HG02798 (cell line): ENCODE results near the gene TIAM2.

Source experiments
- ATAC-seq: cut with Tn5 transposase; IDR thresholded peaks from one replicate; pipeline ENCODE4 v1.9.1; 2021; ENCODE audit warnings: mild to moderate bottlenecking; ENCODE audit not compliant: unreplicated experiment, poor library complexity

TIAM2 gene

GRCh38 chr6:155185544-155185943 lies 190.4 kb downstream of the TIAM2 start:
- no peak for ATAC-seq

DNA sequence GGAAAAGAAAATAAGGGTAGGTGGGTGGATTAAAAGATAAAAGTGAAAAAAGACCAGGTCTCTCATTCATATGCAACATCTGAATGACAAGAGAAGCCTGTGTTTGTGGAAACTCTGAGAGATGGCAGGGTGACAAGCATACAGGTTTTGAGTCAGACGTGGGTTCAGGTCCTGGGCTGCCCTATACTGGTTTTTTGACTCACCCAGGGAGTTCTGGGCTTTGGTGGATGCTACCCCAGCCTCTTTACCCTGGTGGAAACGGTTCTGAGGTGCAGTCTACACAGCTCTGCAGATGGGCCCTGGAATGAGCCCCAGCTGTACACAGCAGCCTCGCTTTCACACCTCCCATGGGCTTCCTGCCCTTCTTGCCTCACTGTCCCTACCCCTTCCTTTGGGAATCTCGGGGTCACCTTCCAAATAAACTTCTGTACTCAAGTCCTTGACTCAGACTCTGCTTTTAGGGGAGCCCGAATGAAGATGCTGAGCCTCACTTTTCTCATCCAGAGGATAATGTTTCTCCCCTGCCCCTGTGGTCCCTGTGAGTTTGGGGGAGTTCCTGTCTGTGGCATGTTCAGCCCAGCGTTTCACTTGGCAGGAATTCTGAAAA lies 191.0 kb downstream of the TIAM2 start:
- ATAC-seq = no peak

DNA sequence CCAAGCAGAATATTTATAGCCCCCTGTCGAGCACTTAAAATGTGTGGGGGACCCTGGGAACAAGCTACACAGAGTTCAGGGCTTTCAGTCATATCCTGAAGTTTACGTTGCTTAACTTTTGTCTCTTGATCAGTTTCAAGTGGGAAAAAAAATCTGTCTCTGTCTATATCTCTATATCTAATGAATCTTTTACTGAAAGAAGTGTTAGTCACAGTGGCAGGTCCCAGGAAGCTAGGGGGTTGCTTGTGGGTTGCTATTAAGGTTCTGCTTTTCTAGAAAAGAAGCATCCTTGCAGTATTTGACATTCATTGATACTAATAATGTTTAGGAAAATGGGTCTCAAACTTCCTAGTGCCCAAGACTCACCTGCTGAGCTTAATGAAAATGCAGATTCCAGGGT lies 192.0 kb downstream of the TIAM2 start:
- no peak for ATAC-seq

DNA sequence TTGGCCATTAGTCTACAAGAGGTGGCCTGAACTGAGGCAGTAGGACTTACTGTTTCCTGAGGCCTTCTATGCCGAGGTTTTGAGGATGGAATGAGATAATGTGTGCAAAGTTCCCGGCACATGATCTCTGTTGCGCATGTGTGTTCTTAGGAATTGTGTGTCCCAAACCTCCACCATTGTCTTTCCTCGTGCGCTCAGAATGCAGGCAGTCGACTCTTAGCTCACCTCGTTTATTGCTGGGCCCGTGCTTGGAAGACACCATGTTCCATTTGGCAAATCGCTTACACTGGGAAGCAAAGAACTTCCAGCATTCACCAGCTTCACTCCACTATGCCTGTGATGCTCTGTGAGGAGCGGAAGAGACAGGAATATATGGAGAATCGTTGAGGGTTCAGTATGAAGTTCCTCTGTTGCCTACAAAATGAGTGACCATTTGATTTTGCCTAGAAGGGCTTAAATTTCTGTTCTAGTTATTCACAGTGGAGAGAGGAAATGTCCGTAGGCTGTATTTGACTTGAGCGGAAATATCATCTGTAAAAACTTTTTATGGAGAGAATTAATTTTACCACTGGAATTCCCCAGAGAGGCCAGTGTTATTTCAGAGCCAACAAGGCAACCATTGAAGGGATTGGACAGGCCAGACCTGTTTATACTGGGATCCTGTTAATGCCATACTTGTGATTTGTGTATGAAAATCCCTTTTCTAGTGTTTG lies 193.0 kb downstream of the TIAM2 start:
- no peak for ATAC-seq

DNA sequence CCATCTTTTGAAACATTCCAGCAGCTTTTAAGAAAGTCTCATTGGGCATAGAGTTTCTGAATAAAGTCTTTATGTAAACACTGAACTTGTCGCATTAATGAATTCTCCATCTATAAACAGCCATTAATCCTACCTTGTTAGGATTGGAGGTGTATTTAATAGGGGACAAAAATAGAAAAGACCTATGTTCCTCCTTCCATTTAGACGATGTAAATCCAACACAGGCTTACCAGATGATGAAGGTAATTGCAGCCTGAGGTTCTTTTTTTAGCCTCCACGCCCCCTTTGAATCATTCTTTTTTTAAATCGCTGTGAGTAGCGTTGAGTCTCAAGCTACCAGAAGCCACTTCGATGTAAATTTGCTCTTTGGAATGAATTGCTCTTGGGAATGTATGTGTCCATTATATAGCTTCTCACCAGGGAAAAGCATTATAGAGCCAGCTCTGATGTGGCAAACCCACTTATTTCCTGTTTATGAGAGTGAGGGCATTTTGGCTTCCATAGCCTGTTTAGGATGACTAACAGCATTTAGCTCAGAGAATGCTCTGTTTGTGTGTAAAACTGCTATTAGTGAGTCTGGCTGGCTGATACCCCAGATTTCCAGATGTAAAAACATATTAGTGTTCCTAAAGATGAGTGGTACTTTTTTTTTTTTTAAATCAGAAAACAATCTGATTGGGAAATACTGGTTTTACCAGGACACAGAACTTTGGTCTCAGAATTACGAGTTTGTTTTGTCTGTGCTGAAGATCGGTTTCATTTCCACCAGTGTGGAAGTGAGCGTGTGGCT lies 193.8 kb downstream of the TIAM2 start:
- no peak for ATAC-seq

GRCh38 chr6:155190677-155191076 lies 195.6 kb downstream of the TIAM2 start:
- no peak for ATAC-seq

- ATAC-seq = no peak
Observed at GRCh38 chr6:155193526-155193925, 198.4 kb downstream of the TIAM2 start.

GRCh38 chr6:155194399-155194798 lies 199.3 kb downstream of the TIAM2 start:
- no peak for ATAC-seq

DNA sequence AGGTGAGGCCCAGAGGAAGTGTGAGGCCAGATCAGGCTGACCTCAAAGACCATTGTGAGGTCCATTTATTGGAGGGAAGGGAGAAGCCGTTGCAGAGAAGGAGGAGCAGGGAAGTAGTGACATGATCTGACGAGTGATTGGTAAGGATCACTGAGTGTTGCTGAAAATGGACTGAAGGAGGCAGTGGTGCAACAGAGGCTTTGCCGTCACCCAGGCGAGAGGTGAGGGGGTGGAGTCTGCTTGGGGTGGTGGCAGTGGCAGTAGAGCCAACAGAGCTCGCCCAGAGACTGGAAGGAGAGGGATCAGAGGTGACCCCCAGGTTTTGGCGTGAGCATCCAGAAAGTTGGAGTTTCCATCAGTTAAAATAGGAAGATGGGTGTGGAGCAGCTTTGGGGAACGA lies 200.8 kb downstream of the TIAM2 start:
- ATAC-seq = no peak

GRCh38 chr6:155196911-155197310 lies 201.8 kb downstream of the TIAM2 start:
- no peak for ATAC-seq

DNA sequence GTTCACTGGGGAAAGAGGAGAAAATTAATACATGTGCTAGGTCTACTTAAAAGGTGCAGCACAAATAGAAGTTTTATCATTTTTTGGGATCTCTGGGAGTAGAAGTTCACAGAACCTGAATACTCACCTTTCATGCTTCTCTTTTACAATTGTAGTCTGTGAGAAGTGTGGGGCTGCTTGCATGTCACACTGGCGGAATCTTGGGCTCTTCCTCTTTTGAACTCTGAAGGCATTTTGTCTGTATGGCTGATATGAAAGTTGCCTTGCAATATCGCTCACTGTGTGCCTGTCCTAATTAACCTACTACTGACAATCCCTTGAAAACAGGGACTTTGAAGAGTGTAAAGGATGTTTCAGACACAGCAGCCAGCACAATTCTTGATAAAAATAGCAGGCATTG lies 202.8 kb downstream of the TIAM2 start:
- ATAC-seq = no peak

- ATAC-seq = peak; percentile 69
Observed at GRCh38 chr6:155200012-155200411, 204.9 kb downstream of the TIAM2 start.

DNA sequence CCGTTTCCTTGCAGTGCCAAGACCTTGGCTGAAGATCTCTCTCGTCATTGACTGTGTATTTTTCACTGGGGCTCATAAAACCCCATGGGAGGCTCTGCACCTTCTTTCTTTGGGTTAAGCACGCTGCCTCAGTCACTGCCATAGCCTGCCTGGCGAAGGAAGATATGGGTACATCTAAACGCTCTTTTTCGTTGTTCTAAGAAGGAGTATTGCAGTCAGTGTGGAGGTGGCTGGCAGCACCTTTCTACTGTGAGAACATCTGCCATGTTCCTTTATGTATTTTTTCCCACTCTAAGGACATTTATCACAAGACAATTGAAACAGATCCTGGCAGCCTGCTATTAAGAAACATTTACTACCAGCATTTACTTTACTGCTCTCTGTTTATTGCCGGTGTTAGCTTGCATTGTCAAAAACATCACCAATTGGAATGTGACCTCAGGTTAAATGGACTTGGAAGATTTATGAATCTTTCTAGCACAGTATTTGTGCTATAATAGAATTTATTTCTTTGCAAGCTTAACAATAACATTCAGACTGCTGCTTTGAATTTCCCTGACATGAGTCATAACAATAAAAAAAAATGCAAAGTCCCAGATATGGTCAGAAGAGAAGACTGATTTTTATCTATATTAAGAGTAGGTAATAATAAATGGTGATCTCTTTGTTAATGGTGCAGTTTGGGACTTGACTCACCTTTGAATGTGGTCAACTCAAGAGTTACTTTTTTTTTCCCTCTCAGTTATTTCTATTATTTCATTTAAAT lies 206.5 kb downstream of the TIAM2 start:
- ATAC-seq = peak; percentile 48

- ATAC-seq = no peak
Observed at GRCh38 chr6:155207223-155207622, 212.1 kb downstream of the TIAM2 start.

DNA sequence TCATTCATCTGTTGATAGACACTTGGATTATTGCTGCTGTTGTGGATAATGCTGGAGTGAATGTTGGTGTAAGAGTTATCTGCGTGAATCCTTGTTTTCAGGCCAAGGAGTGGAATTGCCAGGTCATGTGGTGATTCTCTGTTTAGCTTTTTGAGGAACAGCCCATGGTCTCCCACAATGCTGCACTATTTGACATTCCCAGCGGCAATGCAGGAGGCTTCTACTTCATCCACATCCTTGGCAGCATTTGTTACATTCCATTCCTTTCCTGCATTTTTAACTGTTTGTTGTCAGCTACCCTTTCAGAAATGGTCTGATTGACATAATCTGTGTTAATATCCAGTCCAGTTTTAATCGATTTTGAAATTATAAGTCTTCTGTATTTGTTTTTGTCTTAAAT lies 217.0 kb downstream of the TIAM2 start:
- no peak for ATAC-seq

- no peak for ATAC-seq
Observed at GRCh38 chr6:155212616-155213380, 217.7 kb downstream of the TIAM2 start.

DNA sequence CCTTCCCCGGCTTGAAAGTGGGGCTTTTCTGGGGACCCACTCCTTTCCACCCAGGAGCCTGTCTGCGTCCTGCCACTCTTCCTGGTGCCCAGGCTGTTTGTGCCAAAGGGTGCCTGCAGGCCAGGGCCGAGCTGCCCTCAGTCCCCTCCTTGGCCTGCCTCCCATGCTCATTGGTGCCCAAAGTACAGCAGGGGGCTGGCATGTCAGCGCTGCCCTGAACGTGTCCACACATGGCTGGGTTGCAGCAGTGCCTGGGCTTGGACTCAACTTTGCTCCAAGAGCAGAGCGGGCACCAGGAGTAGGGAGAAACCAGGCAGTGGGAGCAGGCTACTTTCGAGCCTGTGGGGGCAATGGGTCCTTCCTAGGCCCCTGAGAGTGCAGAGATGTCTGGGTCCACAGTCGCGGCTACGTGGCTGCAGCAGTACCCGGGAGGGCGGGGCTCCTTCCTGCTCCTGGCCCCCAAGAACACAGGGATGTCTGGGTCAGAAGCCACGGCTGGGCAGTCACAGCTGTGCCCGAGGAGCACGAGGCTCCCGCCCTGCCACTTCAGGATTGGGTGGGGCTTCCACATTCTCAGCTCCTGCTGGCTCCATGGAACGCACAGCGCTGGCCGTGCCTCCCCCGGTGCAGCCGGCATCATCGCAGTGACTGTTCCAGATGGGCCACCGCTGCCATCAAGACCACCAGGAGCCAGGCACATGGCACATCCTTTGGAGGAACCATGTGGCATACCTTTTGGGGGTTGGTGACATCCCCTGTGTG lies 218.7 kb downstream of the TIAM2 start:
- ATAC-seq = no peak

GRCh38 chr6:155215906-155216305 lies 220.8 kb downstream of the TIAM2 start:
- ATAC-seq = no peak

- ATAC-seq = no peak
Observed at GRCh38 chr6:155216312-155217046, 221.4 kb downstream of the TIAM2 start.
